DOHH2 (cell line): ENCODE data around the gene PHF24.
A peak's percentile ranks its signal among the peaks of the same experiment; 100 is the strongest.

Source experiments
- H3F3A ChIP-seq: fragments of 200-600 bp; sonication (generic), shearing (Covaris generic); 2 replicates; pipeline ENCODE4 v1.6.0; 2016; ENCODE audit warnings: antibody characterized with exemption, mild to moderate bottlenecking; ENCODE audit not compliant: control insufficient read depth, insufficient read depth
- H3K27ac ChIP-seq: fragments of 200-600 bp; sonication (generic); 2 replicates; pipeline ENCODE4 v1.5.1; 2014; ENCODE audit warnings: low read depth, mild to moderate bottlenecking, low read length, moderate library complexity
- H3K27me3 ChIP-seq: fragments of 200-600 bp; sonication (generic); 2 replicates; pipeline ENCODE4 v1.6.1; 2014; ENCODE audit warnings: mild to moderate bottlenecking, low read length, mixed read lengths; ENCODE audit not compliant: control insufficient read depth
- H3K36me3 ChIP-seq: fragments of 200-600 bp; sonication (generic); 2 replicates; pipeline ENCODE4 v1.6.1; 2014; ENCODE audit warnings: mild to moderate bottlenecking, low read length, moderate library complexity, mixed read lengths; ENCODE audit not compliant: control insufficient read depth
- H3K4me1 ChIP-seq: fragments of 200-600 bp; sonication (generic); 2 replicates; pipeline ENCODE4 v1.6.1; 2014; ENCODE audit warnings: mild to moderate bottlenecking, low read length, mixed read lengths; ENCODE audit not compliant: control insufficient read depth
- H3K4me2 ChIP-seq: fragments of 200-600 bp; sonication (generic); 2 replicates; pipeline ENCODE4 v1.6.0; 2014; ENCODE audit warnings: mild to moderate bottlenecking, low read length, moderate library complexity
- H3K4me3 ChIP-seq: fragments of 200-600 bp; sonication (generic); 2 replicates; pipeline ENCODE4 v1.5.1; 2014; ENCODE audit warnings: mild to moderate bottlenecking, low read length, mixed read lengths
- H3K79me2 ChIP-seq: fragments of 200-600 bp; sonication (generic); 2 replicates; pipeline ENCODE4 v1.6.1; 2014; ENCODE audit warnings: mild to moderate bottlenecking, low read length, mixed read lengths; ENCODE audit not compliant: control insufficient read depth
- H3K9me2 ChIP-seq: fragments of 200-600 bp; sonication (generic); replicated peaks from 2 replicates; pipeline ENCODE4 v1.6.1; 2014; ENCODE audit warnings: mild to moderate bottlenecking, low read length, mixed read lengths; ENCODE audit not compliant: control insufficient read depth
- H3K9me3 ChIP-seq: fragments of 200-600 bp; sonication (generic); 2 replicates; pipeline ENCODE4 v1.6.1; 2014; ENCODE audit warnings: antibody characterized with exemption, low read length, mixed read lengths; ENCODE audit not compliant: control insufficient read depth, insufficient read depth
- H4K20me1 ChIP-seq: fragments of 200-600 bp; sonication (generic); 2 replicates; pipeline ENCODE4 v1.6.0; 2014; ENCODE audit warnings: low read depth, mild to moderate bottlenecking, antibody characterized with exemption, low read length, moderate library complexity; ENCODE audit not compliant: control insufficient read depth, insufficient read depth
- EZH2phosphoT487 ChIP-seq: fragments of 200-600 bp; sonication (generic); IDR thresholded peaks from 2 replicates; pipeline ENCODE4 v1.6.1; 2017; ENCODE audit warnings: borderline replicate concordance, mild to moderate bottlenecking, antibody characterized with exemption, low read length, moderate library complexity, mixed read lengths
- TF ChIP-seq, protein P1 (sequence below): fragments of 200-600 bp; sonication (generic); IDR thresholded peaks from one replicate; pipeline ENCODE4 v1.5.1; 2014; ENCODE audit warnings: antibody characterized with exemption, mild to moderate bottlenecking, low read depth, low read length; ENCODE audit not compliant: poor library complexity, severe bottlenecking

PHF24 gene

GRCh38 chr9:34987160-34987901, 29.2 kb downstream of the PHF24 start:
- Histone ChIP-seq H3K36me3 (no peaks in the 10 kb centered on the region), H3K9me3 (no peaks in the 10 kb centered on the region), H3F3A (no peaks in the 10 kb centered on the region), H3K27ac (no peak overlapping the region), H3K4me1 (peaks cover 47% of the 10 kb centered on the region), H3K27me3 (peaks cover 8% of the 10 kb centered on the region), H3K9me2 (no peaks in the 10 kb centered on the region), H4K20me1 (no peaks in the 10 kb centered on the region), H3K79me2 (no peaks in the 10 kb centered on the region), H3K4me2 (no peak overlapping the region), H3K4me3 (no peak overlapping the region)
- TF ChIP-seq, protein P1, sequence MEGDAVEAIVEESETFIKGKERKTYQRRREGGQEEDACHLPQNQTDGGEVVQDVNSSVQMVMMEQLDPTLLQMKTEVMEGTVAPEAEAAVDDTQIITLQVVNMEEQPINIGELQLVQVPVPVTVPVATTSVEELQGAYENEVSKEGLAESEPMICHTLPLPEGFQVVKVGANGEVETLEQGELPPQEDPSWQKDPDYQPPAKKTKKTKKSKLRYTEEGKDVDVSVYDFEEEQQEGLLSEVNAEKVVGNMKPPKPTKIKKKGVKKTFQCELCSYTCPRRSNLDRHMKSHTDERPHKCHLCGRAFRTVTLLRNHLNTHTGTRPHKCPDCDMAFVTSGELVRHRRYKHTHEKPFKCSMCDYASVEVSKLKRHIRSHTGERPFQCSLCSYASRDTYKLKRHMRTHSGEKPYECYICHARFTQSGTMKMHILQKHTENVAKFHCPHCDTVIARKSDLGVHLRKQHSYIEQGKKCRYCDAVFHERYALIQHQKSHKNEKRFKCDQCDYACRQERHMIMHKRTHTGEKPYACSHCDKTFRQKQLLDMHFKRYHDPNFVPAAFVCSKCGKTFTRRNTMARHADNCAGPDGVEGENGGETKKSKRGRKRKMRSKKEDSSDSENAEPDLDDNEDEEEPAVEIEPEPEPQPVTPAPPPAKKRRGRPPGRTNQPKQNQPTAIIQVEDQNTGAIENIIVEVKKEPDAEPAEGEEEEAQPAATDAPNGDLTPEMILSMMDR = no peak
- TF ChIP-seq EZH2phosphoT487 = no peak

DNA sequence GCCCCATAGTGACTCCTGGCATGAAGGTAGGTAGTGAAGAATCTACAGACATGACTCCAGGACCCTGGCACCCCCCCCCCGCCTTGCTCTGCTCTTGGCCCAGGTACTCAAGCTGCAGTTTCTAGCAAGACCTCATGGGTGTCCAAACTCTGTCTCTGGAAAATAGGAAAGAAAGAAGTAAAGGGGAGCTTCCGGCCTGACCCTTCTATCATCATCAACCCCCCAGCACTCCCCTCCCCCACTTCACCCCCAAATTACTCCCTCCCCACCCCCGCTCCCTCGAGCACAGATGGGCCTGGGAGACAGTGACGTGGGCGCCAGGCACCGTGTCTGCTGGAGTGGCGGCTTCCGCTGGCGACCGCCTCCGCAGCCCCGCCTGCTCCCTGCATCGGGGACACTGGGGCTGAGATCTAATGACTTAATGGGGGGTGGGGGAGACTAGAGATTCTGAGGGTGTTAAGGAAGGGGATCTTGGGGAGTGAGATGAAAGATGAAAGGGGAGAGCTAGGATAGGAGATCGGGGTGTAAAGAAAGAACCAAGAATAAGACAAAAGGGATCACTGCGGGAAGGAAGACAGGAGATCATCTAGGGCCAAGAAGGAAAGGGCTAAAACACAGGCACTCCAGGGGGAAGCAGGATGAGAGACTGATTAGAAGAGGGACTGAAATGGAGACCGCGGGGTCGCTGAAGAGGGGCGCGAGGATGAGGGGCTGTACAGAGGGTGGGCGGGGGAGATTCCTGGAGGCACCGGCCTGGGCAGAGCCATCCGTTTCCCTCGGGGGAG, 30.3 kb downstream of the PHF24 start:
- Histone ChIP-seq H4K20me1 (no peaks in the 10 kb centered on the region), H3K79me2 (no peaks in the 10 kb centered on the region), H3K36me3 (no peaks in the 10 kb centered on the region), H3K9me2 (no peaks in the 10 kb centered on the region), H3K27ac (no peak overlapping the region), H3K4me2 (peak overlapping the region; percentile 93), H3F3A (no peaks in the 10 kb centered on the region), H3K9me3 (no peaks in the 10 kb centered on the region), H3K27me3 (peaks cover 8% of the 10 kb centered on the region), H3K4me3 (peak overlapping the region; percentile 90), H3K4me1 (peaks cover 36% of the 10 kb centered on the region)
- TF ChIP-seq, protein P1 = no peak
- TF ChIP-seq EZH2phosphoT487 = no peak

- no peak for TF ChIP-seq EZH2phosphoT487
- TF ChIP-seq, protein P1 = no peak
- Histone ChIP-seq H3K9me2 (no peaks in the 10 kb centered on the region), H3K4me3 (peak within 1 kb of the TSS; percentile 90), H3K4me1 (peaks cover 36% of the 10 kb centered on the region), H3K4me2 (peak within 1 kb of the TSS; percentile 93), H3K79me2 (no peaks in the 10 kb centered on the region), H4K20me1 (no peaks in the 10 kb centered on the region), H3F3A (no peaks in the 10 kb centered on the region), H3K27me3 (peaks cover 8% of the 10 kb centered on the region), H3K9me3 (no peaks in the 10 kb centered on the region), H3K36me3 (no peaks in the 10 kb centered on the region), H3K27ac (no peak within 1 kb of the TSS)
These were observed 31.2 kb downstream of the PHF24 start, which contains the start of gene DNAJB5 for GRCh38 chr9:34989003-34989945. Gene DNAJB5 (plus strand): TSS chr9:34989745. CDS start chr9:34990631, 886 bp downstream.
